Measurements from ENCODE around the gene PLAC9.

PLAC9 gene

GRCh38 chr10:80186364-80187012 is 54.0 kb downstream of the PLAC9 start:
- no peak for DNase-seq

- no peak for DNase-seq
These were observed 54.5 kb downstream of the PLAC9 start for GRCh38 chr10:80187060-80187459.

DNA sequence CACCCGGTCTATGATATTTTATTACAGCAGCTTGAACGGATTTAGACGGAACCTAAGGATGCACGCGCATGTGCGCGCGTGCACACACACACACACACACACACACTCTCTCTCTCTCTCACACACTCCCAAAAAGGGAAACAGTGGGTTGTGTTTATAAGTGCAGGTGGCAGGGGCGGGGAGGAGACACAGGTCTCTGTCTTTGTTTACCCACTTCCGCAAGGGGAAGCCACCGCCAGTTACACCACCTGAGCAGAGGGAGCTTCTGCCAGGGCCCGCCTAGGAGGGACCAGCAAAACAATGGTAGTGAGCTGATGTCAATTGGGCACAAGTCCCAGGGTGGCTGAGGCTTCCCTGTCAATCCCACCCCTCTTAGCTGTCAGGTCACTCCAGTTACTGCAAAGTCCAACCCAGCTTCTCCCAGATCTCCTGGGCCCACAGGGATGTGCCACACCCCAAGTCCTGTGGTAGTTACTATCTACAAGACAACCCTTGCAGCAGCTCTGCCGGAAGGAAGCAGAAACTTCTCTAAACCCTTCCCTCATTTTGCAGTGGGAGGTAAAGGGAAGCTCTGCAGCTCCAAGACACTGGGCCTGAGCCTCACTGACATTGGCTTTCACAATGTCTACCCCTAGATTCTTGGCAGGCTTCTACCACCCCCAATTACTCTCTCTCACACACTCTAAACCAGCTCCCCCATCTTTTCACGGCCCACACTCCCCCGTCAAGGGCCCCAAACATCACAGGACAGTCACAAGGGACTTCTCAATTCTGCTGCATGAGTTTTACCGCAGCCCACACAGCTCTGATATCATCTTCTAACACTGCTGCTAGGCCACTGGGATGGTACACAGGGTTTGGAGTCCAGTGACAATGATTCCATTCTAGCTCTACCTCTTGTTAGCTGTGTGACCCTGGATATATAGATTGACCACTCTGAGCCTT is 55.2 kb downstream of the PLAC9 start:
- no peak for DNase-seq

GRCh38 chr10:80188713-80189112 is 56.2 kb downstream of the PLAC9 start:
- DNase-seq, result no peak

GRCh38 chr10:80191589-80192270 is 59.2 kb downstream of the PLAC9 start:
- no peak for DNase-seq

DNA sequence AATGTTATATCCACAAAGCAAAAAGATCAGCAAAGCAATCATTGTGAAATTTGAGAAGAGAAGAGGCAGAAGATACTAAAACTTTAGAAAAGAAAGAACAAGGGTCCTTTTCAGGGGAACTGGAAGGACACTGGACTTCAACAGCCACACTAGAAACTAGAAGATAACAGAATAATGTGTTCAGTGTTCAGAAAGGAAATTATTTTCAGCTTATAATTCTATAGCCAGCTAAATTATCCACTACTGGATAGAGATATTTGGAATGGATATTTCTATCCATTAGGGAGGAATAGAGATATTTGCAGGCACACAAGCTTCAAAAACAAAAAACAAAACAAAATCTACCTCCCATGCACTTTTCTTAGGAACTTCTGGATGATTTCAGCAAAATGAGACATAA is 60.0 kb downstream of the PLAC9 start:
- no peak for DNase-seq

DNA sequence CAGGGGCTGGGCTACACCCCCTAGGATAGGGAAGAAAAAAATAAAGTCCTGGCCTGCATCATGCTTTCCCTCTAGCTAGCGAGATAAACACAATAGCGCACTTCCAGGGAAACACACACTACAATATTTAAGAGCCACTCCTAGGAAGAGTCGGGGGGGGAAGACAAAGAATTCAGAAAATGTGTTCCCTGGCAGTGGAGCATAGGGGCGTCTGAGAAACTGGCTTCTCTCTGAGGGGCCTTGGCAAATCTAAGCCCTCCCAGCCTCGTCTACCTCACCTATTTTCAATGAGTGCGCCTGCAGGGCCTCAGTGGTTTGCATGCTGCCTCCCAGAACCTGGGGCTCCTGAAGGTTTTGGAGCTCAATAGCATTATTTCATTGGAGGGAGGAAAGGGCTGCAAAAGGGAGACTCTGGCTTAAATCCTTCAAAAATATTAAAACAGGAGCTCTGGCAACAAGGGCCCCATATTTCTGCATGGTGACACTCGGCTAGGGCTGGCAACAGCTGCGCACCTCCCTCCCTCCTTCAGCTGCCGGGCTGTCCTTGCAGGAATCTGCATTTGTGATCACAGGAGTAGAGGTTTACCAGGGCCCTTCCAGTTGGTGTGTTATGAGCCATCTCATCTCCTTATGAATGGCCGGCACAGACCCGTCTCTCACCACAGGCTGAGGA is 62.0 kb downstream of the PLAC9 start:
- DNase-seq, result no peak

All from NCI-H1092 treated with DMSO at 0.1 percent for 48 hours (cell line).